ENCODE measurements around the gene ID1.
"Not testable (repeated sequence)": the region's sequence is repeated elsewhere in the genome, so short reads cannot be mapped to it uniquely, and the experiment has no call there.

ID1 gene

DNA sequence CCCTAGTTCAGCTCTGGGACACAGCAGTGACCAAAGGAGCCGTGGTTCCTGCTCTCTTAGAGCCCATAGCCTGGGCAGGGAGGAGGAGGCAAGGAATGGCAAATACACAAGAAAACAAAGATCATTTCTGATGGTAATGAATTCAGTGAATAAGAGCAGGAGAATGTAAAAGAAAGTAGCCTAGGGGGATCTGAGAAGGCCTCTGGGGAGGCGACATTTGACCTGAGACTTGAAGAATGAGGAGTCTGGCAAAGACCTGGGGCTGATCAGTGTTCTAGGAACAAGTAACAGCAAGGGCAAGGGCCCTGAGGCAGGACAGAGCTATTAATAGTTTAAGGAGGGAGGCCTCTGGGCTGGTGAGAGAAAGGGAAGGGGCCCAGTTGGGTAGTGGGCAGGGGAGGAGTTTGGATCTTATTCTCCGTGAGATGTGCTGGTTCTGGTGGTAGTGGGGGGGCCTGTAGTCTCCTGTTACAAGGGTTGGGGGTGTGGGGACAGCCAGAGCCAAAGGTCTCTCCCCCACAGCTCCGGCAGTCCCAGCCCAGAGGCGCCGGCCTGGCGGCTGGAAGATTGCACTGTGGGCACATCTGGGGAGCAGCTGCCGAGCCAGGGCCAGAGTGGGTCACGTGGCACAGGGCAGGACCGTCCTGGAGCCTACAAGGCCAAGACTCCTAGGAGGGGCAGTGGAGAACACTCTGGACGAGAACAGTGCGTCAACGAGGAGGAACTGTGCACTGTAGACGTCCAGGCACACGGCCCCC, 9.3 kb upstream of the ID1 start:
- H3K4me1 ChIP-seq (ENCODE audit: control insufficient read depth, low read length): no peaks in the 10 kb centered on the region
- no peaks in the 10 kb centered on the region for H3F3A ChIP-seq (ENCODE audit: control insufficient read depth, insufficient read depth)
- H3K9me2 ChIP-seq (replicated peaks; ENCODE audit: control insufficient read depth, low read length): no peaks in the 10 kb centered on the region
- H3K4me2 ChIP-seq (ENCODE audit: low read length): no peak overlapping the region
- H3K4me3 ChIP-seq (ENCODE audit: low read length): no peak overlapping the region
- no peaks in the 10 kb centered on the region for H3K9me3 ChIP-seq (ENCODE audit: control insufficient read depth, insufficient read depth, low read length)
- no peaks in the 10 kb centered on the region for H3K27me3 ChIP-seq (ENCODE audit: control insufficient read depth, low read length)
- TF ChIP-seq EZH2phosphoT487 (IDR thresholded peaks at IDR 0.05; ENCODE audit: borderline replicate concordance, low read length) (no peak), CTCF (IDR thresholded peaks at IDR 0.05; ENCODE audit: low read depth, low read length, poor library complexity, severe bottlenecking) (no peak)
- no peak overlapping the region for H3K27ac ChIP-seq (ENCODE audit: low read depth, low read length)
- no peaks in the 10 kb centered on the region for H4K20me1 ChIP-seq (ENCODE audit: control insufficient read depth, insufficient read depth, low read depth, low read length)
- H3K36me3 ChIP-seq (ENCODE audit: control insufficient read depth, low read length): no peaks in the 10 kb centered on the region
- no peaks in the 10 kb centered on the region for H3K79me2 ChIP-seq (ENCODE audit: control insufficient read depth, low read length)

- not testable (repeated sequence) for H3K4me2 ChIP-seq (ENCODE audit: low read length); H3F3A ChIP-seq (ENCODE audit: control insufficient read depth, insufficient read depth); H3K27ac ChIP-seq (ENCODE audit: low read depth, low read length); H3K4me1 ChIP-seq (ENCODE audit: control insufficient read depth, low read length); H4K20me1 ChIP-seq (ENCODE audit: control insufficient read depth, insufficient read depth, low read depth, low read length); H3K79me2 ChIP-seq (ENCODE audit: control insufficient read depth, low read length); H3K9me2 ChIP-seq (replicated peaks; ENCODE audit: control insufficient read depth, low read length); H3K27me3 ChIP-seq (ENCODE audit: control insufficient read depth, low read length); H3K9me3 ChIP-seq (ENCODE audit: control insufficient read depth, insufficient read depth, low read length); H3K36me3 ChIP-seq (ENCODE audit: control insufficient read depth, low read length); H3K4me3 ChIP-seq (ENCODE audit: low read length)
These were observed 8.7 kb upstream of the ID1 start for GRCh38 chr20:31596412-31596715.

- H3K27me3 ChIP-seq (ENCODE audit: control insufficient read depth, low read length): no peaks in the 10 kb centered on the region
- no peaks in the 10 kb centered on the region for H3K79me2 ChIP-seq (ENCODE audit: control insufficient read depth, low read length)
- H3K4me2 ChIP-seq (ENCODE audit: low read length): no peak overlapping the region
- no peaks in the 10 kb centered on the region for H3K36me3 ChIP-seq (ENCODE audit: control insufficient read depth, low read length)
- no peaks in the 10 kb centered on the region for H3K9me3 ChIP-seq (ENCODE audit: control insufficient read depth, insufficient read depth, low read length)
- no peaks in the 10 kb centered on the region for H4K20me1 ChIP-seq (ENCODE audit: control insufficient read depth, insufficient read depth, low read depth, low read length)
- H3K4me1 ChIP-seq (ENCODE audit: control insufficient read depth, low read length): no peaks in the 10 kb centered on the region
- no peak overlapping the region for H3K4me3 ChIP-seq (ENCODE audit: low read length)
- TF ChIP-seq CTCF (IDR thresholded peaks at IDR 0.05; ENCODE audit: low read depth, low read length, poor library complexity, severe bottlenecking): no peak
- TF ChIP-seq EZH2phosphoT487 (IDR thresholded peaks at IDR 0.05; ENCODE audit: borderline replicate concordance, low read length): no peak
- no peaks in the 10 kb centered on the region for H3K9me2 ChIP-seq (replicated peaks; ENCODE audit: control insufficient read depth, low read length)
- H3F3A ChIP-seq (ENCODE audit: control insufficient read depth, insufficient read depth): no peaks in the 10 kb centered on the region
- H3K27ac ChIP-seq (ENCODE audit: low read depth, low read length): no peak overlapping the region
These were observed 8.1 kb upstream of the ID1 start for GRCh38 chr20:31596831-31597480.

- TF ChIP-seq CTCF (IDR thresholded peaks at IDR 0.05; ENCODE audit: low read depth, low read length, poor library complexity, severe bottlenecking): no peak
- no peak for TF ChIP-seq EZH2phosphoT487 (IDR thresholded peaks at IDR 0.05; ENCODE audit: borderline replicate concordance, low read length)
- Histone ChIP-seq H3K27me3 (ENCODE audit: control insufficient read depth, low read length) (peaks cover 3% of the 10 kb centered on the region), H3K79me2 (ENCODE audit: control insufficient read depth, low read length) (no peaks in the 10 kb centered on the region), H3K9me2 (replicated peaks; ENCODE audit: control insufficient read depth, low read length) (no peaks in the 10 kb centered on the region), H3K4me1 (ENCODE audit: control insufficient read depth, low read length) (peaks cover 2% of the 10 kb centered on the region), H3K36me3 (ENCODE audit: control insufficient read depth, low read length) (no peaks in the 10 kb centered on the region), H3K9me3 (ENCODE audit: control insufficient read depth, insufficient read depth, low read length) (no peaks in the 10 kb centered on the region), H3K4me3 (ENCODE audit: low read length) (no peak overlapping the region), H3F3A (ENCODE audit: control insufficient read depth, insufficient read depth) (no peaks in the 10 kb centered on the region), H3K4me2 (ENCODE audit: low read length) (no peak overlapping the region), H4K20me1 (ENCODE audit: control insufficient read depth, insufficient read depth, low read depth, low read length) (no peaks in the 10 kb centered on the region), H3K27ac (ENCODE audit: low read depth, low read length) (no peak overlapping the region)
These were observed 7.6 kb upstream of the ID1 start for GRCh38 chr20:31597481-31597855.

All from DOHH2 (cell line).